SK-N-SH treated with all-trans-retinoic acid at 6 μM for 48 hours (cell line): ENCODE data around the gene DPPA4.

Experiments used
- ATAC-seq: fragments of 200-7000 bp; cut with Tn5 transposase; 3 replicates; pipeline ENCODE4 v1.9.1; 2020; ENCODE audit warnings: mild to moderate bottlenecking, moderate library complexity
- ARNTL ChIP-seq: fragments of 450-650 bp; formaldehyde crosslinking; IDR thresholded peaks from 2 replicates; pipeline ENCODE4 v1.5.0; 2020; ENCODE audit warnings: low read depth, mild to moderate bottlenecking, moderate library complexity, borderline replicate concordance
- BACH2 ChIP-seq: fragments of 250-450 bp; sonication (Bioruptor Pico); IDR thresholded peaks from 2 replicates; pipeline ENCODE4 v1.9.0; 2021; ENCODE audit warnings: mild to moderate bottlenecking, borderline replicate concordance
- CSDC2 ChIP-seq: fragments of 250-450 bp; sonication (Bioruptor Pico); IDR thresholded peaks from 2 replicates; pipeline ENCODE4 v1.5.0; 2020; ENCODE audit warnings: mild to moderate bottlenecking, moderate library complexity
- ESRRG ChIP-seq: fragments of 250-450 bp; sonication (Bioruptor Pico); IDR thresholded peaks from 2 replicates; pipeline ENCODE4 v1.6.1; 2021; ENCODE audit warnings: mild to moderate bottlenecking
- GLIS3 ChIP-seq: fragments of 250-450 bp; sonication (Bioruptor Pico); IDR thresholded peaks from 2 replicates; pipeline ENCODE4 v1.5.0; 2020; ENCODE audit warnings: mild to moderate bottlenecking, moderate library complexity
- ISL1 ChIP-seq: fragments of 250-450 bp; sonication (Bioruptor Pico); IDR thresholded peaks from 2 replicates; pipeline ENCODE4 v2.1.2; 2022; ENCODE audit warnings: mild to moderate bottlenecking, moderate library complexity
- OSR1 ChIP-seq: fragments of 250-450 bp; sonication (Bioruptor Pico); IDR thresholded peaks from 2 replicates; pipeline ENCODE4 v1.8.0; 2022; ENCODE audit warnings: moderate library complexity, mild to moderate bottlenecking, inconsistent platforms
- PPARA ChIP-seq: fragments of 250-450 bp; sonication (Bioruptor Pico); IDR thresholded peaks from 2 replicates; pipeline ENCODE4 v1.5.0; 2020; ENCODE audit warnings: mild to moderate bottlenecking, borderline replicate concordance
- SNAI2 ChIP-seq: fragments of 250-450 bp; sonication (Bioruptor Pico); IDR thresholded peaks from 2 replicates; pipeline ENCODE4 v1.5.0; 2020; ENCODE audit warnings: mild to moderate bottlenecking, moderate library complexity
- TCF4 ChIP-seq: fragments of 250-450 bp; sonication (Bioruptor Pico); IDR thresholded peaks from 2 replicates; pipeline ENCODE4 v1.8.0; 2021; ENCODE audit warnings: mild to moderate bottlenecking, moderate library complexity, borderline replicate concordance
- TOX ChIP-seq: fragments of 250-450 bp; sonication (Bioruptor Pico); IDR thresholded peaks from 2 replicates; pipeline ENCODE4 v1.8.0; 2021; ENCODE audit warnings: mild to moderate bottlenecking, moderate library complexity, borderline replicate concordance
- ZC3H10 ChIP-seq: fragments of 250-450 bp; sonication (Bioruptor Pico); IDR thresholded peaks from 2 replicates; pipeline ENCODE4 v1.5.1; 2021; ENCODE audit warnings: mild to moderate bottlenecking, moderate library complexity
- ZFP3 ChIP-seq: fragments of 250-450 bp; sonication (Bioruptor Pico); IDR thresholded peaks from 2 replicates; pipeline ENCODE4 v1.5.0; 2020; ENCODE audit warnings: mild to moderate bottlenecking, moderate library complexity
- ZFP30 ChIP-seq: fragments of 450-650 bp; formaldehyde crosslinking; IDR thresholded peaks from 2 replicates; pipeline ENCODE4 v1.5.0; 2022; ENCODE audit warnings: mild to moderate bottlenecking, moderate library complexity
- ZNF565 ChIP-seq: fragments of 450-650 bp; formaldehyde crosslinking; conservative IDR thresholded peaks from 2 replicates; pipeline ENCODE4 v1.5.0; 2020; ENCODE audit warnings: low read depth, mild to moderate bottlenecking, moderate library complexity
- ZNF70 ChIP-seq: fragments of 450-650 bp; formaldehyde crosslinking; IDR thresholded peaks from 2 replicates; pipeline ENCODE4 v1.5.0; 2020; ENCODE audit warnings: mild to moderate bottlenecking, moderate library complexity
- ZNF8 ChIP-seq: fragments of 450-650 bp; formaldehyde crosslinking; IDR thresholded peaks from 2 replicates; pipeline ENCODE4 v1.5.0; 2020; ENCODE audit warnings: mild to moderate bottlenecking, moderate library complexity
- TF ChIP-seq, protein P1 (sequence below): fragments of 250-450 bp; sonication (Bioruptor Pico); IDR thresholded peaks from 2 replicates; pipeline ENCODE4 v1.5.0; 2020; ENCODE audit warnings: mild to moderate bottlenecking, moderate library complexity
- TF ChIP-seq, protein P2 (sequence below): fragments of 250-450 bp; sonication (Bioruptor Pico); IDR thresholded peaks from 2 replicates; pipeline ENCODE4 v1.8.0; 2021; ENCODE audit warnings: low read depth, mild to moderate bottlenecking, moderate library complexity, borderline replicate concordance
- TF ChIP-seq, protein P3 (sequence below): fragments of 250-450 bp; sonication (Bioruptor Pico); IDR thresholded peaks from 2 replicates; pipeline ENCODE4 v1.8.0; 2020; ENCODE audit warnings: mild to moderate bottlenecking, moderate library complexity, borderline replicate concordance
- TF ChIP-seq, protein P4 (sequence below): fragments of 250-450 bp; sonication (Bioruptor Pico); IDR thresholded peaks from 2 replicates; pipeline ENCODE4 v1.5.1; 2020; ENCODE audit warnings: low read depth, mild to moderate bottlenecking, moderate library complexity
- TF ChIP-seq, protein P5 (sequence below): fragments of 250-450 bp; sonication (Bioruptor Pico); IDR thresholded peaks from 2 replicates; pipeline ENCODE4 v1.5.1; 2021; ENCODE audit warnings: mild to moderate bottlenecking, moderate library complexity

DPPA4 gene

DNA sequence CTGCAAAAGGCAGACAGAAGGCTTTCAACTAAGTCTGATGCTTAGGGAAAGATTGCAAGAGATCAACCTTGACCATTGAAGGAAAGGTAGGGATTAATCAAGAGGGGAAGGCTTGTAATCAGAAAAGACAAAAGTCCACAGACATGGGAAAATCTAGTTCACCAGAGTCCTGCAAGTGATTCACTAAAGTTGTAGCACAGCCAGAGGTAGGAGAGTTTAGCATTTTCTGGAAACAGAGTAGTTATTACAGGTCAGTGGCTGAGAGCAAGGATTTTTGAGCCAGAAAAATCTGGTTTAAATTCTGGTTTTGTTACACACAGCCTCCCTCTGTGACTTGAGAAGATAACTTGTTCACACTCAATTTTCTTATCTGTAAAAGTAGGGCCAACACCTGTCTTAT, 35.3 kb upstream of the DPPA4 start:
- TF ChIP-seq, protein P1, sequence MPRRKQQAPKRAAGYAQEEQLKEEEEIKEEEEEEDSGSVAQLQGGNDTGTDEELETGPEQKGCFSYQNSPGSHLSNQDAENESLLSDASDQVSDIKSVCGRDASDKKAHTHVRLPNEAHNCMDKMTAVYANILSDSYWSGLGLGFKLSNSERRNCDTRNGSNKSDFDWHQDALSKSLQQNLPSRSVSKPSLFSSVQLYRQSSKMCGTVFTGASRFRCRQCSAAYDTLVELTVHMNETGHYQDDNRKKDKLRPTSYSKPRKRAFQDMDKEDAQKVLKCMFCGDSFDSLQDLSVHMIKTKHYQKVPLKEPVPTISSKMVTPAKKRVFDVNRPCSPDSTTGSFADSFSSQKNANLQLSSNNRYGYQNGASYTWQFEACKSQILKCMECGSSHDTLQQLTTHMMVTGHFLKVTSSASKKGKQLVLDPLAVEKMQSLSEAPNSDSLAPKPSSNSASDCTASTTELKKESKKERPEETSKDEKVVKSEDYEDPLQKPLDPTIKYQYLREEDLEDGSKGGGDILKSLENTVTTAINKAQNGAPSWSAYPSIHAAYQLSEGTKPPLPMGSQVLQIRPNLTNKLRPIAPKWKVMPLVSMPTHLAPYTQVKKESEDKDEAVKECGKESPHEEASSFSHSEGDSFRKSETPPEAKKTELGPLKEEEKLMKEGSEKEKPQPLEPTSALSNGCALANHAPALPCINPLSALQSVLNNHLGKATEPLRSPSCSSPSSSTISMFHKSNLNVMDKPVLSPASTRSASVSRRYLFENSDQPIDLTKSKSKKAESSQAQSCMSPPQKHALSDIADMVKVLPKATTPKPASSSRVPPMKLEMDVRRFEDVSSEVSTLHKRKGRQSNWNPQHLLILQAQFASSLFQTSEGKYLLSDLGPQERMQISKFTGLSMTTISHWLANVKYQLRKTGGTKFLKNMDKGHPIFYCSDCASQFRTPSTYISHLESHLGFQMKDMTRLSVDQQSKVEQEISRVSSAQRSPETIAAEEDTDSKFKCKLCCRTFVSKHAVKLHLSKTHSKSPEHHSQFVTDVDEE (CRISPR knock-in tag): no peak
- TF ChIP-seq ZNF565 (no peak), ISL1 (CRISPR knock-in tag) (no peak), ZFP3 (CRISPR knock-in tag) (no peak), GLIS3 (CRISPR knock-in tag) (no peak), OSR1 (CRISPR knock-in tag) (no peak), ZFP30 (CRISPR knock-in tag) (no peak), ZNF8 (CRISPR knock-in tag) (no peak), ZC3H10 (CRISPR knock-in tag) (no peak), PPARA (CRISPR knock-in tag) (no peak), ARNTL (CRISPR knock-in tag) (no peak), CSDC2 (CRISPR knock-in tag) (no peak), BACH2 (CRISPR knock-in tag) (no peak), ZNF70 (CRISPR knock-in tag) (no peak)
- TF ChIP-seq, protein P2, sequence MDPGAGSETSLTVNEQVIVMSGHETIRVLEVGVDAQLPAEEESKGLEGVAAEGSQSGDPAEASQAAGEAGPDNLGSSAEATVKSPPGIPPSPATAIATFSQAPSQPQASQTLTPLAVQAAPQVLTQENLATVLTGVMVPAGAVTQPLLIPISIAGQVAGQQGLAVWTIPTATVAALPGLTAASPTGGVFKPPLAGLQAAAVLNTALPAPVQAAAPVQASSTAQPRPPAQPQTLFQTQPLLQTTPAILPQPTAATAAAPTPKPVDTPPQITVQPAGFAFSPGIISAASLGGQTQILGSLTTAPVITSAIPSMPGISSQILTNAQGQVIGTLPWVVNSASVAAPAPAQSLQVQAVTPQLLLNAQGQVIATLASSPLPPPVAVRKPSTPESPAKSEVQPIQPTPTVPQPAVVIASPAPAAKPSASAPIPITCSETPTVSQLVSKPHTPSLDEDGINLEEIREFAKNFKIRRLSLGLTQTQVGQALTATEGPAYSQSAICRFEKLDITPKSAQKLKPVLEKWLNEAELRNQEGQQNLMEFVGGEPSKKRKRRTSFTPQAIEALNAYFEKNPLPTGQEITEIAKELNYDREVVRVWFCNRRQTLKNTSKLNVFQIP (CRISPR knock-in tag): no peak
- TF ChIP-seq, protein P3, sequence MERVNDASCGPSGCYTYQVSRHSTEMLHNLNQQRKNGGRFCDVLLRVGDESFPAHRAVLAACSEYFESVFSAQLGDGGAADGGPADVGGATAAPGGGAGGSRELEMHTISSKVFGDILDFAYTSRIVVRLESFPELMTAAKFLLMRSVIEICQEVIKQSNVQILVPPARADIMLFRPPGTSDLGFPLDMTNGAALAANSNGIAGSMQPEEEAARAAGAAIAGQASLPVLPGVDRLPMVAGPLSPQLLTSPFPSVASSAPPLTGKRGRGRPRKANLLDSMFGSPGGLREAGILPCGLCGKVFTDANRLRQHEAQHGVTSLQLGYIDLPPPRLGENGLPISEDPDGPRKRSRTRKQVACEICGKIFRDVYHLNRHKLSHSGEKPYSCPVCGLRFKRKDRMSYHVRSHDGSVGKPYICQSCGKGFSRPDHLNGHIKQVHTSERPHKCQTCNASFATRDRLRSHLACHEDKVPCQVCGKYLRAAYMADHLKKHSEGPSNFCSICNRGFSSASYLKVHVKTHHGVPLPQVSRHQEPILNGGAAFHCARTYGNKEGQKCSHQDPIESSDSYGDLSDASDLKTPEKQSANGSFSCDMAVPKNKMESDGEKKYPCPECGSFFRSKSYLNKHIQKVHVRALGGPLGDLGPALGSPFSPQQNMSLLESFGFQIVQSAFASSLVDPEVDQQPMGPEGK: no peak
- TF ChIP-seq, protein P4, sequence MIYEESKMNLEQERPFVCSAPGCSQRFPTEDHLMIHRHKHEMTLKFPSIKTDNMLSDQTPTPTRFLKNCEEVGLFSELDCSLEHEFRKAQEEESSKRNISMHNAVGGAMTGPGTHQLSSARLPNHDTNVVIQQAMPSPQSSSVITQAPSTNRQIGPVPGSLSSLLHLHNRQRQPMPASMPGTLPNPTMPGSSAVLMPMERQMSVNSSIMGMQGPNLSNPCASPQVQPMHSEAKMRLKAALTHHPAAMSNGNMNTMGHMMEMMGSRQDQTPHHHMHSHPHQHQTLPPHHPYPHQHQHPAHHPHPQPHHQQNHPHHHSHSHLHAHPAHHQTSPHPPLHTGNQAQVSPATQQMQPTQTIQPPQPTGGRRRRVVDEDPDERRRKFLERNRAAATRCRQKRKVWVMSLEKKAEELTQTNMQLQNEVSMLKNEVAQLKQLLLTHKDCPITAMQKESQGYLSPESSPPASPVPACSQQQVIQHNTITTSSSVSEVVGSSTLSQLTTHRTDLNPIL (CRISPR knock-in tag): no peak
- TF ChIP-seq, protein P5, sequence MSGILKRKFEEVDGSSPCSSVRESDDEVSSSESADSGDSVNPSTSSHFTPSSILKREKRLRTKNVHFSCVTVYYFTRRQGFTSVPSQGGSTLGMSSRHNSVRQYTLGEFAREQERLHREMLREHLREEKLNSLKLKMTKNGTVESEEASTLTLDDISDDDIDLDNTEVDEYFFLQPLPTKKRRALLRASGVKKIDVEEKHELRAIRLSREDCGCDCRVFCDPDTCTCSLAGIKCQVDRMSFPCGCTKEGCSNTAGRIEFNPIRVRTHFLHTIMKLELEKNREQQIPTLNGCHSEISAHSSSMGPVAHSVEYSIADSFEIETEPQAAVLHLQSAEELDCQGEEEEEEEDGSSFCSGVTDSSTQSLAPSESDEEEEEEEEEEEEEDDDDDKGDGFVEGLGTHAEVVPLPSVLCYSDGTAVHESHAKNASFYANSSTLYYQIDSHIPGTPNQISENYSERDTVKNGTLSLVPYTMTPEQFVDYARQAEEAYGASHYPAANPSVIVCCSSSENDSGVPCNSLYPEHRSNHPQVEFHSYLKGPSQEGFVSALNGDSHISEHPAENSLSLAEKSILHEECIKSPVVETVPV (CRISPR knock-in tag): no peak
- no peak for ATAC-seq

DNA sequence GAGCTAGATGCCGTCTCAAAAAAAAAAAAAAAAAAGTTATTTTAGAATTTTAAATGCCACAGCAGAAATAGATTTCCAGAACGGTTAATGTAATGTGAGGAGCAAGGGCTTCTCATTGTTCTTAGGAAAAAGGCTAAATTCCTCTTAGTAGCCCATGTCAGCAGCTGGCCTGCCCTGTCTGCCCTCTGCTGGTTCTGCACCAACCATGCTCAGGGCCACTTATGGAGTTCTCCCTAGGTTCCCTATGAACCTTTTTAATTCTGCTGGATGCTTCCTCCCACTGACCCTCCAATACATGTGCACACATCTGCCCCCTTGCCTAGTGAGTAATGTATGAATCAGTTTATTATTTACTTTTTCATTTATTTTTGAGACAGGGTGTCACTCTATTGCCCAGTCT, 32.2 kb upstream of the DPPA4 start:
- peak; percentile 46; the same call in 2 of the 3 replicates for ATAC-seq
- TF ChIP-seq, protein P4 (CRISPR knock-in tag): no peak
- TF ChIP-seq ISL1 (CRISPR knock-in tag): no peak
- TF ChIP-seq ARNTL (CRISPR knock-in tag): no peak
- TF ChIP-seq GLIS3 (CRISPR knock-in tag): no peak
- no peak for TF ChIP-seq ZNF70 (CRISPR knock-in tag)
- no peak for TF ChIP-seq ZNF8 (CRISPR knock-in tag)
- TF ChIP-seq TOX: no peak
- TF ChIP-seq ZFP3 (CRISPR knock-in tag): no peak

DNA sequence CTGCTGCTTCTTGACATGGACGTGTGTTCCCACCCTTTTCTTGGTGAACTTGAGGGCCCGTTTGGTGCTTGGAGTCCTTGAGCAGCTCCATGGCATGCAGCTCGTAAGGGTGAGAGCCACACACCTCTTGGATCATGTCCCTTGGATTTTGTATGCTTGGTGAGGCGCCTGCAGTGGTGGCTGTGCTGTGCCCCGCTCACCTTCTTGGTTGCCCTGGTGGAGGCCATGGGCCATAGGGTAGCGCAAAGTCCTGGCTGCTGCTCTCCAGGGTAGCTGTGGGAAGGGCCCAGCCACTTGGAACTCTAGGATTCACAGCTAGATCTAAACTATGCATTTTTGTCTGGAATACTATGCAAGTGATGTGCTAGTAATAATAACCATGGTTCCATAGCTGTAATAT, 26.7 kb upstream of the DPPA4 start:
- ATAC-seq: no peak
- TF ChIP-seq TOX (no peak), ZFP3 (CRISPR knock-in tag) (no peak), BACH2 (CRISPR knock-in tag) (no peak), ARNTL (CRISPR knock-in tag) (no peak), ESRRG (no peak), ZNF8 (CRISPR knock-in tag) (no peak), TCF4 (CRISPR knock-in tag) (no peak), ZC3H10 (CRISPR knock-in tag) (no peak), PPARA (CRISPR knock-in tag) (no peak), ISL1 (CRISPR knock-in tag) (no peak), SNAI2 (CRISPR knock-in tag) (no peak), OSR1 (CRISPR knock-in tag) (no peak), ZNF70 (CRISPR knock-in tag) (no peak), GLIS3 (CRISPR knock-in tag) (no peak), ZFP30 (CRISPR knock-in tag) (no peak)
- TF ChIP-seq, protein P3: no peak
- TF ChIP-seq, protein P5 (CRISPR knock-in tag): no peak
